ENCODE measurements around the gene TTYH2.

Gene TTYH2

GRCh38 chr17:74212913-74213791 is at the start of gene TTYH2:
Gene TTYH2 (plus strand): TSS chr17:74213571. CDS start chr17:74213588, 17 bp downstream.
- TF ChIP-seq, protein P1, sequence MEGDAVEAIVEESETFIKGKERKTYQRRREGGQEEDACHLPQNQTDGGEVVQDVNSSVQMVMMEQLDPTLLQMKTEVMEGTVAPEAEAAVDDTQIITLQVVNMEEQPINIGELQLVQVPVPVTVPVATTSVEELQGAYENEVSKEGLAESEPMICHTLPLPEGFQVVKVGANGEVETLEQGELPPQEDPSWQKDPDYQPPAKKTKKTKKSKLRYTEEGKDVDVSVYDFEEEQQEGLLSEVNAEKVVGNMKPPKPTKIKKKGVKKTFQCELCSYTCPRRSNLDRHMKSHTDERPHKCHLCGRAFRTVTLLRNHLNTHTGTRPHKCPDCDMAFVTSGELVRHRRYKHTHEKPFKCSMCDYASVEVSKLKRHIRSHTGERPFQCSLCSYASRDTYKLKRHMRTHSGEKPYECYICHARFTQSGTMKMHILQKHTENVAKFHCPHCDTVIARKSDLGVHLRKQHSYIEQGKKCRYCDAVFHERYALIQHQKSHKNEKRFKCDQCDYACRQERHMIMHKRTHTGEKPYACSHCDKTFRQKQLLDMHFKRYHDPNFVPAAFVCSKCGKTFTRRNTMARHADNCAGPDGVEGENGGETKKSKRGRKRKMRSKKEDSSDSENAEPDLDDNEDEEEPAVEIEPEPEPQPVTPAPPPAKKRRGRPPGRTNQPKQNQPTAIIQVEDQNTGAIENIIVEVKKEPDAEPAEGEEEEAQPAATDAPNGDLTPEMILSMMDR (conservative IDR thresholded peaks at IDR 0.05; ENCODE audit: low read length): peak; percentile 49
- peak; percentile 82 for DNase-seq (ENCODE audit: low read depth)
- peak within 1 kb of the TSS; percentile 74 for H3K4me3 ChIP-seq (ENCODE audit: low read length)

DNA sequence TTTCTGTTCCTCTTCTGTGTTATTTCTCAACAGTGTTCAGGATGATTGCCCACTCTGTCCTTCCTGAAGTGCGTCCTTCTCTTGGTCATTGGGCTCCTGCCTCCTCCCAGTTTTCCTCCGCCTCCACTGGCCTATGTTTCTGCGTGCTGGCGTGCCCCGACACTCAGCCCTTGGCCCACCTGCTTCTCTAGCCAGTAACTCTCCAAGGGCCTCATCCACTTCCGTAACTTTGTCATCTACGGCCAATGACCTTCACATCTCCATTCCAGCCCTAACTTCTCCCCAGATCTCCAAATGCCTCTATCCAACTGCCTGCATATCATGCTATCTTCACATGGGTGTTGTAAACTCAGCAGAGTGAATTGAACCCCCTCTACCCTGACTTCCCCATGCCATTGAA is 49.5 kb upstream of the TTYH2 start:
- no peak overlapping the region for H3K4me3 ChIP-seq (ENCODE audit: low read length)
- DNase-seq (ENCODE audit: low read depth): no peak
- TF ChIP-seq, protein P1 (conservative IDR thresholded peaks at IDR 0.05; ENCODE audit: low read length): no peak

GRCh38 chr17:74164446-74165045 is 48.8 kb upstream of the TTYH2 start:
- TF ChIP-seq, protein P1 (conservative IDR thresholded peaks at IDR 0.05; ENCODE audit: low read length): no peak
- DNase-seq (ENCODE audit: low read depth): no peak

DNA sequence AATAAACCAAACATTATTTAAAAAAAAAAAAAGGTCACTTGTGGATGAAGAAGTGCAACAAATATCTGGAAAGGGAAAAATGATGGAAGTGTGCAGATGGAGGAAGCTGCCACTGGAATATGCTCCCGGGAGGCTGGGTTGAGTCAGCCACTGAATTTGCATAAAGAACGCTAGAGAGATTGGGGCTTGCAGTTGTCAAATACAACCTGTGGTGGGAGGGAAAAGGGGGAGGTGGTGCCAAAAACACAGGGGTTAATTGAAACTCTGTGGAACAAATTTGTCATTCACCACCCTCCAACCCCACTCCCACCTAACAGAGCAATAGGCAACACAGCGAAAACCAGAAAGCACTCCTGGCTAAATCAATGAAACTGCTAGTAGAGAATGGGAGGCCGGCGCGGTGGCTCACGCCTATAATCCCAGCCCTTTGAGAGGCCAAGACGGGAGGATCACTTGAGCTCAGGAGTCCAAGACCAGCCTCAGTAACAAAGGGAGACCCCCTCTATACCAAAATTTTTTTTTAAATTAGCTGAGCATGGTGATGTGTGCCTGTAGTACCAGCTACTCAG is 47.5 kb upstream of the TTYH2 start:
- TF ChIP-seq, protein P1 (conservative IDR thresholded peaks at IDR 0.05; ENCODE audit: low read length): no peak
- H3K4me3 ChIP-seq (ENCODE audit: low read length): no peak overlapping the region
- no peak for DNase-seq (ENCODE audit: low read depth)

More at GRCh38 chr17:74164446-74165045, 48.8 kb upstream of the TTYH2 start:
- H3K4me3 ChIP-seq (ENCODE audit: low read length): no peak overlapping the region

DNA sequence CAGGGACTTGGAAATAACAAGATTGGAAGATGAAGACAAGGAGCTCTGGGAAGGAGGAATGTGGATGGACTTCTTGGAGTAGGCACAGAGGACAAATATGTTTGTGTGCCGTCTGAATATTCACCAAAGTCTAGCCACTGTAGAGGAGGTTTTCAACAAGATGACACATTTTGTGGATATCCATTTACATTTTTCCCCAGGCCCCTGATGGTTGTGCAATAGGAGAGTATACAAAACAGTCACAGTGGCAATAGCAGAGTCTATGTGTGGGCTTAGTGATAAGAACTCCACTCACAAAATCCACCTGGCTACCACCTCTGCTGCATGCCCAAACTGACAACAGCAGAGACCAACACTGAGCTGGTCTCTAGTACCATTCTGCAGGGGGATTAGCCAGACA is 42.4 kb upstream of the TTYH2 start:
- TF ChIP-seq, protein P1 (conservative IDR thresholded peaks at IDR 0.05; ENCODE audit: low read length): no peak
- no peak overlapping the region for H3K4me3 ChIP-seq (ENCODE audit: low read length)
- DNase-seq (ENCODE audit: low read depth): no peak

- no peak for DNase-seq (ENCODE audit: low read depth)
- H3K4me3 ChIP-seq (ENCODE audit: low read length): no peak overlapping the region
- TF ChIP-seq, protein P1 (conservative IDR thresholded peaks at IDR 0.05; ENCODE audit: low read length): no peak
Observed at GRCh38 chr17:74172700-74173099, 40.7 kb upstream of the TTYH2 start.

Measured in AG10803 (cell line).